T-helper 1 cell treated with Interleukin-12 subunit alpha and Interleukin-12 subunit beta and Interleukin-4 antibody, amounts not matched to agents 30 μg/mL and 1 μg/mL, for 36 hours (primary cell): ENCODE data around the gene TBL1X.

Experiments used
- H3K27ac Mint-ChIP-seq: one replicate; pipeline ENCODE4 v1.8.0; 2021; ENCODE audit warnings: mild to moderate bottlenecking, mixed read lengths
- H3K27me3 Mint-ChIP-seq: one replicate; pipeline ENCODE4 v1.8.0; 2021; ENCODE audit warnings: low read depth, mixed read lengths
- H3K36me3 Mint-ChIP-seq: one replicate; pipeline ENCODE4 v1.8.0; 2021; ENCODE audit warnings: low read depth, mixed read lengths
- H3K4me1 Mint-ChIP-seq: one replicate; pipeline ENCODE4 v1.8.0; 2021; ENCODE audit warnings: low read depth, mixed read lengths
- H3K4me3 Mint-ChIP-seq: one replicate; pipeline ENCODE4 v1.8.0; 2021; ENCODE audit warnings: mild to moderate bottlenecking, moderate library complexity, mixed read lengths
- H3K9me3 Mint-ChIP-seq: one replicate; pipeline ENCODE4 v1.8.0; 2021; ENCODE audit warnings: mixed read lengths

TBL1X gene

DNA sequence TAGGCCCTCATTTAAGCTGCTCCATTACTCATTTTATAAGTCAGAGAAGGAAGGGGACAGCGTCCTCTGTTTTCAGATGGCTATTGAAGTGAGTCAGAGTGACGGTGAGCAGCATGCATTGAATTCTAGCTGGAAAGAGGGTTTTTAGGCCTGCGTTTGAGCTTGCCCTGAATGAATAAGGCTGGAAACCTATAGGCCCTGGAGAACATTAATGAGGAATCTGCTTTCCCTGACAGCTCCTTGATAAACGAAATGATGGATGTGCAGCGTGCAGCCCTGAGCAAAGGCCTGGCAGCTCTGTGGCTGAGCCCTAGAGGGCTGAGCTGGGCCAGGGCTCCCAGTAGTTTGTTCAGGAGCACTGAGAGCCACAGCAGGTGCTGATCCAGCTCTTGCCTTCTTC, 33.4 kb downstream of the TBL1X start:
- Mint-ChIP-seq H3K9me3 (no peaks in the 10 kb centered on the region), H3K27ac (no peak overlapping the region), H3K4me1 (peaks cover 6% of the 10 kb centered on the region), H3K4me3 (no peak overlapping the region), H3K36me3 (peaks cover 16% of the 10 kb centered on the region), H3K27me3 (no peaks in the 10 kb centered on the region)

DNA sequence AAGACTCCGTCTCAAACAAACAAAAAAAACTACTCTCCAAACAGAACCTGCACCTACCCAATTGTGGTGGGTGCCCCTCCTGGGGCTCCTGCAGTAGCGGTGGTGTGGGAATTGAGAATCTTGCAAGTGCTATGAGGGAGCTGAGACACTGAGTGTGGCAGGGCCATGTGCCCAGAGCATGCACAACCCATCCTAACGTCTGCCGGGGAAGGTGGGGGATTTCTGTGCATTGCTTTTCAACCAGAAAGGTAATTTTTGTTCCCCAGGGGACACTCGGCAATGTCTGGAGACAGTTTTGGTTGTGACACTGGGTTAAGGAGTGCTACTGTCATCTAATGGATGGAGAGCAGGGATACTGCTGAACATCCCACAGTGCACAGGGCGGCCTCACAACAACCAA, 35.7 kb downstream of the TBL1X start:
- Mint-ChIP-seq H3K27ac (no peak overlapping the region), H3K9me3 (peaks cover 6% of the 10 kb centered on the region), H3K4me3 (no peak overlapping the region), H3K4me1 (peaks cover 3% of the 10 kb centered on the region), H3K36me3 (peaks cover 32% of the 10 kb centered on the region), H3K27me3 (no peaks in the 10 kb centered on the region)

DNA sequence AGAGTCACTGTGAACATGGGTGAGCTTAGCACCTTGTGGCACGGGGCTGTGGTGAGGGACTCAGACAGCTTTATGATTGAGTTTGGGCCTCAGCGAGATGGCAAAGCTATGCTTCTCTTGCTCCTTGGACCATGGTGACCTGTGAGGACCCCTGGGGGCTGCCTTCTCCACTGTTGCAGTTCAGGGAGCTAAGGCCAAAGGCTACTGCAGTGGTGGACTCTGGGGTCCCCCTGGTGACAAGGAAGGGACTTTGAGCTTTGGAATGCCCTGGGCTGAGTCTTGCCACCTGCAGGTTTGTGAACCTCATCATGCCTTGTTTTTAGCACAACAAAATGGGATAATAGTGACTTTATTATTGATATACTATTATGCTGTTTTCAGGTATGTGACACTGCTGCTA, 36.5 kb downstream of the TBL1X start:
- Mint-ChIP-seq H3K4me3 (no peak overlapping the region), H3K9me3 (peaks cover 12% of the 10 kb centered on the region), H3K27ac (no peak overlapping the region), H3K4me1 (peaks cover 3% of the 10 kb centered on the region), H3K27me3 (no peaks in the 10 kb centered on the region), H3K36me3 (peaks cover 38% of the 10 kb centered on the region)

DNA sequence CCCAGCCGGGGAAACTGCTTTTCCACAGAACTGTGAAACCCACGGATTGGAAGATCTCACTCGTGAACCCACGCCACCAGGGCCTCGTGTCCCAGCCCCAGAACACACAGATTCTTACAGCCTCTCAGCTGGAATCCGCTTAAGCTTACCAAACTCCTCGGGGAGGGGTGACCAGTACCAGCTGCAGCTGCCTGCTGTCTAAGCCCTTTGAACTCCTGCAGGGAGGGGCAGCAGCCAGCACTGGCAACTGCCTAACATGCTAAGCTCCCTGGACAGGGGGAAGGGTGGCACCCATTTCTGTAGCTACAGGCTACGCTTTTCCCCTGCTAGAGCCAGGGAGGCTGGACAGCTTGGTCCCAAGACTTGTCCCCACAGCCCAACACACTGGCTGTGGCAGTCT, 38.4 kb downstream of the TBL1X start:
- H3K4me3 Mint-ChIP-seq = no peak overlapping the region
- peaks cover 12% of the 10 kb centered on the region for H3K9me3 Mint-ChIP-seq
- H3K27me3 Mint-ChIP-seq = no peaks in the 10 kb centered on the region
- H3K36me3 Mint-ChIP-seq = peaks cover 47% of the 10 kb centered on the region
- peaks cover 3% of the 10 kb centered on the region for H3K4me1 Mint-ChIP-seq
- H3K27ac Mint-ChIP-seq = no peak overlapping the region

DNA sequence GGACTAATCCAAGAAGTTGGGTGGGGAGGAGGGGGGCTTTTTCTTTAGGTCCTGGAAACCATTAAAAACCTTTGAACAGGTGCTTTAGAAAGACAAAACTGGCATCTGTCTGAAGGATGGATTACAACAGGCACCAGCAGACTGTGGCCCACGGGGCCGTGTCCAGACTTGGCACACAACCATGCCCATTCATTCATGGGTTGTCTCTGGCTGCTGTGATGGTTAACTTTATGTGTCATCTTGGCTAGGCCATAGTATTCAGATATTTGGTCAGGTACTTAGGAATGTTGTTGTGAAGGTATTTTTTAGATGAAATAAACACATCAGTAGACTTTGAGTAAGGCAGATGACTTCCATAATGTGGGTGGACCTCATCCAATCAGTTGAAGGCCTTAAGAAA, 45.5 kb downstream of the TBL1X start:
- Mint-ChIP-seq H3K27ac (no peak overlapping the region), H3K27me3 (no peaks in the 10 kb centered on the region), H3K36me3 (peaks cover 28% of the 10 kb centered on the region), H3K4me3 (no peak overlapping the region), H3K9me3 (peaks cover 6% of the 10 kb centered on the region), H3K4me1 (peaks cover 7% of the 10 kb centered on the region)

DNA sequence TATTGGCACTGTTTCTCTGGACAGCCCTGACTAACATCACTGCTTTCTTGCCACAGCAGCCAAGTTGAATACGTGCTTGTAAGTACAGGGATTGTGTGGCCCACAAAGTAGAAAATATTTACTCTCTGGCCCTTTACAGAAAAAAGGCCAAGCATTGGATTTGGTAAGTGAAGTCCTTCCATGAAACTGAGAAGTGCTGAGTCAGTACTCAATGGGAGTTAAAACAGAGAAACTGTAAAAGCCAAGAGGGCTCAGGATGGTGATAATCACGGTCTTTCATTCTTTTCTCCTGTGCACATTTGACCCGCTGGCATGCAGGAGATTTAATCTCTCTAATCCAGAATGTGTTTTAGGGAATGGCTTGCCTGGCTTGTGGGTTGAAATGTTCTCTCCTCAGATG, 46.1 kb downstream of the TBL1X start:
- Mint-ChIP-seq H3K4me1 (peaks cover 13% of the 10 kb centered on the region), H3K36me3 (peaks cover 26% of the 10 kb centered on the region), H3K27me3 (no peaks in the 10 kb centered on the region), H3K4me3 (no peak overlapping the region), H3K9me3 (peaks cover 4% of the 10 kb centered on the region), H3K27ac (no peak overlapping the region)

DNA sequence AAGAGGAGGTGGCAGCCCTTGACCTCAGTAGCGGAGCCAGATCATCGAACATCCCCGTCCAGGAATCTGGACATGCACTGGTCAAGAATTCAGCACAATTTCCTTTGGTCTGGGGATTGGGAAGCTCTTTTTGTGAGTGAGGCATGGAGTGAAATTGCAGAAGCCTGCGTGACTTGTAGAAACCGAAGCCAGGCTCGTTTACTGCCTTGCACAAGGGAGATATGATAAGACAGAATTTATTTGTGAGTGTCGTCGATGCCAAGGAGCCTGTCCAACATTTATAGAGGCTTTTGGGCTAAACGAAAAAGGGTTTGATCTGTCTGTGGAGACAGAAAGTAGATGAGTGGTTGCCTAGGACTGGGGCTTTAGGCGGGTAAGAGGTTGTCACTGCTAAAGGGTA, 50.6 kb downstream of the TBL1X start:
- no peaks in the 10 kb centered on the region for H3K27me3 Mint-ChIP-seq
- H3K4me1 Mint-ChIP-seq = peaks cover 20% of the 10 kb centered on the region
- peak overlapping the region; percentile 1 for H3K4me3 Mint-ChIP-seq
- no peaks in the 10 kb centered on the region for H3K9me3 Mint-ChIP-seq
- H3K36me3 Mint-ChIP-seq = peaks cover 15% of the 10 kb centered on the region
- no peak overlapping the region for H3K27ac Mint-ChIP-seq

DNA sequence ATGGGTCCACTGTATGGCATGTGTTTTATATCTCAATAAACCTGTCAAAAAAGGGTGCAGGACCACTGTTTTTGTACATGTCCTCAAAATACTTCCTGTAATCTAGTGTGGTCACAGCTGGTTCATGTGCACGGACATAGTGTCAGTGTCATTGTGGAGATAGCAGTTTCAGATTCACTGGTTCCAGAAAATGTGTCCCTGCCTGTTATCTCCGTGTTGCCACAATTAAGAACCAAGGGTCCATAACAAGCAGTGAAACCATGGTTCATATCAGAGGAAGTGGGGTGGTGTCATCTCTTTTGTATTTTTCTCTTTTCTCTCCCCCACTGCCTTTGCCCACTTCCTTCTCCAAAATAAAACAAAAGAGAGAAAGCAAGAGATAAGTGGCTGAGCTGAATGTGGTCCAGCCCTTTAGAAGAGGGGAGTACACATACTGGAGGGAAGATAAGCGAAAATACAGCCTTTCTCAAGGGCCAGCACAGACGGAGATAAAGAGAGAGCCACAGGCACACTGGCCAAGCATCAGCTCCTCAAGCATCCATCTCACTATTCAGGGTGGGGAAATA, 51.2 kb downstream of the TBL1X start:
- Mint-ChIP-seq H3K27me3 (no peaks in the 10 kb centered on the region), H3K27ac (peak overlapping the region; percentile 22), H3K4me1 (peaks cover 20% of the 10 kb centered on the region), H3K9me3 (no peaks in the 10 kb centered on the region), H3K36me3 (peaks cover 15% of the 10 kb centered on the region), H3K4me3 (peak overlapping the region; percentile 26)

DNA sequence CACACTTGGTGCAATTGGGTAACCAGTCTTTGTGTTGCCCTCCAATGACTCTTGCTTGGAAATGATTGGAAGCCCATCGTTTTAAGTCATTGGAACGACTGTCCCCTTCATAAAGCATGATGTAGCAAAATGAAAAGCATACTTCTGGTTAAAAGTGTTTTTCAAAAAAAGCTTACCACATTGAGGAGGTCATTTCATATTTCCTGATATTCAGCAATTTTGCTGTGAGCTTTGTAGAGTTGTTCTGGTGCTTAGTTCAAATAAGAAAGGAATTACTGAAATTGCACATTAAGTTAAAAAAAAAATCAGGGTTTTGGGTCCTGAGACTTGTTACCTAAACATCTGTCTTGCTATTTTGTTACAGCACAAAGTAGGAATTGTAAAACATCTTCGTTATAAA, 51.8 kb downstream of the TBL1X start:
- Mint-ChIP-seq H3K27ac (no peak overlapping the region), H3K36me3 (peaks cover 15% of the 10 kb centered on the region), H3K4me1 (peaks cover 20% of the 10 kb centered on the region), H3K9me3 (no peaks in the 10 kb centered on the region), H3K4me3 (no peak overlapping the region), H3K27me3 (no peaks in the 10 kb centered on the region)

DNA sequence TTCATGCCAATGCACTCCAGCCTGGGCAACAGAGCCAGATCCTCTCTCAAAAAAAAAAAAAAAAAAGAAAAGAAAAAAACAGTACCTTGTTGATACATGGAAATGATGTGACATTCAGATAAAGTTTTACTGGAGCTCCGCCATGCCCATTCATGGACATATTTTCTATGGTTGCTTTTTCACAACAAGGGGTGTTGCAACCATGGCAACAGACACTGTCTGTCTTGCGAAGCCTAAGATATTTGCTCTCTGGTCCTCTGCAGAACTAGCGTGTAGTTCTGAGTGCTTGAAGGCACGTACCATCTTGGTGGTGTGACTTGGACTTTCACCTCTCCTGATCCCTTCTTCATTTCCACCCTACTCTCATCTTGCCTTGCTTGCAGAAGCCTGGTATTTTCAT, 53.2 kb downstream of the TBL1X start:
- Mint-ChIP-seq H3K4me3 (no peak overlapping the region), H3K27me3 (no peaks in the 10 kb centered on the region), H3K4me1 (peaks cover 20% of the 10 kb centered on the region), H3K27ac (no peak overlapping the region), H3K36me3 (peaks cover 15% of the 10 kb centered on the region), H3K9me3 (no peaks in the 10 kb centered on the region)

DNA sequence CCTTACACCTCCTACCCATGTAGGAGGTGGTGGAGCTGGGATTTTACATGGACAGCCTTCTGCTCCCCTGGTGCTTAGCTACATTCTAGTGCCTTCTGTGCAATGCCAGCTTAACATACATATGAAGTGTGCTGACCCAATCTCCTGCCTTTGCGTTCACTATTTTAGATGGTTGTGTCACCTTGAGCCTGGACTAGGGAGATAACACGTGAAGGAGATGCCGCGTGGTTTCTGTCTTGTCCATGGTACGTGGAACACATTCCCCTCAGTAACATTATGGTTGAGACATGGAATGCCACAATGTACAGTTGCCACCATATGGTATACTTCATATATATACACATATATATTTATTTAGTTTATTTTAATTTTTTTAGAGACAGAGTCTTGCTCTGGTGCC, 54.0 kb downstream of the TBL1X start:
- H3K27me3 Mint-ChIP-seq = no peaks in the 10 kb centered on the region
- peaks cover 20% of the 10 kb centered on the region for H3K4me1 Mint-ChIP-seq
- no peaks in the 10 kb centered on the region for H3K9me3 Mint-ChIP-seq
- H3K36me3 Mint-ChIP-seq = peaks cover 9% of the 10 kb centered on the region
- no peak overlapping the region for H3K4me3 Mint-ChIP-seq
- no peak overlapping the region for H3K27ac Mint-ChIP-seq

DNA sequence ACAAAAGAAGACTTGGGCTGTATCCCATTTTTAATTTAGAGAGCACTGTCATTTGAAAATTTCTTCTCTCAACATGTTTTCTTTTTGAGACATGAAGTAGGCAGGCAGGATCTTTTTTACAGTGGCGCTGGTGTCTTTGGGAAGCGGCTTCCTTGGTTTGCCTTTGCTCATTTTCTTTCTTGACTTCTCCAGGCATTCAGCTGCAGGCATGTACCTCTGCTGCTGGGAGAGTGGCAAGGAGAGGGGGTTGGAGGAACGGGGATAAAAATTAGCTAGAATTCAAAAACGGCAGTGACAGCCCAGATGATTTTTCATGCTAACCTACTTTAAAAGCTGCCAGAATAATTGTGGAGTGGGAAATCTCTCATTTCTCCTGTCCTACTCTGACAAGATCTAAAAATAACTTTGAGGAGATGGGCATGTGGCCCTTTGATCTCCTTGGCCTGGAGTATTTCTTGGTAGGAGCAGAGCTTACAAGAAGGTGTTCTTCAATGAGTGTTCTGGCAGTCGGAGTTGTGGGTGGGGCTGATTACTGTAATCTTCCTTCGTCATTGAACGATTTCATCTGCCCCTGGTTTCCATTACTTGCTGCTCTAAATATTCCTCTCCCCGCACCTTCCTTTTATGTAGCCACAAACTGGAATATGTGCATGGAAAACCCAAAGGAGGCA, 54.8 kb downstream of the TBL1X start:
- no peak overlapping the region for H3K27ac Mint-ChIP-seq
- H3K4me3 Mint-ChIP-seq = no peak overlapping the region
- H3K9me3 Mint-ChIP-seq = no peaks in the 10 kb centered on the region
- H3K36me3 Mint-ChIP-seq = peaks cover 9% of the 10 kb centered on the region
- H3K27me3 Mint-ChIP-seq = no peaks in the 10 kb centered on the region
- H3K4me1 Mint-ChIP-seq = peaks cover 17% of the 10 kb centered on the region

GRCh38 chrX:9520217-9520590, 55.3 kb downstream of the TBL1X start:
- no peak overlapping the region for H3K27ac Mint-ChIP-seq
- peaks cover 15% of the 10 kb centered on the region for H3K4me1 Mint-ChIP-seq
- no peaks in the 10 kb centered on the region for H3K9me3 Mint-ChIP-seq
- peaks cover 8% of the 10 kb centered on the region for H3K36me3 Mint-ChIP-seq
- no peak overlapping the region for H3K4me3 Mint-ChIP-seq
- H3K27me3 Mint-ChIP-seq = no peaks in the 10 kb centered on the region

GRCh38 chrX:9522378-9523155, 57.7 kb downstream of the TBL1X start:
- H3K27ac Mint-ChIP-seq = no peak overlapping the region
- H3K27me3 Mint-ChIP-seq = no peaks in the 10 kb centered on the region
- H3K9me3 Mint-ChIP-seq = no peaks in the 10 kb centered on the region
- peaks cover 2% of the 10 kb centered on the region for H3K36me3 Mint-ChIP-seq
- H3K4me3 Mint-ChIP-seq = no peak overlapping the region
- H3K4me1 Mint-ChIP-seq = peaks cover 3% of the 10 kb centered on the region
